ENCODE data around the gene PARD6G.
"Not testable (repeated sequence)": the region's sequence is repeated elsewhere in the genome, so short reads cannot be mapped to it uniquely, and the experiment has no call there.

Gene PARD6G, protein sequence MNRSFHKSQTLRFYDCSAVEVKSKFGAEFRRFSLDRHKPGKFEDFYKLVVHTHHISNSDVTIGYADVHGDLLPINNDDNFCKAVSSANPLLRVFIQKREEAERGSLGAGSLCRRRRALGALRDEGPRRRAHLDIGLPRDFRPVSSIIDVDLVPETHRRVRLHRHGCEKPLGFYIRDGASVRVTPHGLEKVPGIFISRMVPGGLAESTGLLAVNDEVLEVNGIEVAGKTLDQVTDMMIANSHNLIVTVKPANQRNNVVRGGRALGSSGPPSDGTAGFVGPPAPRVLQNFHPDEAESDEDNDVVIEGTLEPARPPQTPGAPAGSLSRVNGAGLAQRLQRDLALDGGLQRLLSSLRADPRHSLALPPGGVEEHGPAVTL

GRCh38 chr18:80247393-80247841 is at the start of gene PARD6G:
PARD6G (minus strand) TSS chr18:80247514; CDS start chr18:80247348, 166 bp downstream.
- peak; percentile 60 for DNase-seq (ENCODE audit: low read depth)

- not testable (repeated sequence) for DNase-seq (ENCODE audit: low read depth)
These were observed 15.1 kb upstream of the PARD6G start for GRCh38 chr18:80262241-80263033.

- no peak for DNase-seq (ENCODE audit: low read depth)
These were observed 12.3 kb upstream of the PARD6G start for GRCh38 chr18:80259610-80260009.

DNA sequence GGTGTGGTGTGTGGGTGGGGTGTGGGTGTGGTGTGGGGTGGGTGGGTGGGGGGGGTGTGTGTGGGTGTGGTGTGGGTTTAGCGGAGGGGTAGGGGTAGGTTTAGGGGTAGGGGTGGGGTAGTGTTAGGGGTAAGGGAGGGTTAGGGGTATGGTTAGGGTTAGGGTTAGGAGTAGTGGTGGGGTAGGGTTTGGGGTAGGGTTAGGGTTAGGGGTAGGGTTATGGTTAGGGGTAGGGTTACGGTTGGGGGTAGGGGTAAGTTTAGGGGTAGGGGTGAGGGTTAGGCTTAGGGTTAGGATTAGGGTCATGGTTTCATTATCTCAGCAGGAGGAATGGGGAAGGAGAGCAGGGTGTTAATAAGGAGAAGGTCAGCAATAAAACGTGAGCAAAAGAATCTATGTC is 11.3 kb upstream of the PARD6G start:
- no peak for DNase-seq (ENCODE audit: low read depth)

GRCh38 chr18:80257579-80258543 is 10.5 kb upstream of the PARD6G start:
- peak; percentile 53 for DNase-seq (ENCODE audit: low read depth)

DNA sequence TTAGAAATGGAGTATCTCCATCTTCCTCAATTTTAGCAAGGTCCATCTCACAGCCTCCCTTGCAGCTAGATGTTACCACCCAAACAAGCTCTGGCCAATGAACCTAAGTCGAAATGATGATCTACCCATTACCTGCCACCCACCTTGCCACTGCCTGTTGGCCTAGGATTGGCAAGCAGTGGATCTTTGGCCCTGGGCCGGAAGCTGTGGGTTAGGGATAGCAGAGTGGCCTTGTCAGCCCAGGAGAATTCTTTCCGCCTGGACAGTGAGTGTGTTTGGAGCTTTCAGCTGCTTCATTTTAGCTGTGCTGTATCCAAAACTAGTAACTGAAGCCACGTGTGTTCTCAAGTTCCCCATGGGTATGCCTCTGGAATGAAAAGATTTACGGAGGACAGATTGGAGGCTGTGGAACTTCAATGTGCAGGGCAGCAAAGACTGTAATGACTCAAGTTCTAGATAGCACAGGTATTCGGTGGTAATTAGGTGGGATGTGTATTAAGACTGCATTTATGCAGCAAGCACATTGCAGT is 7.7 kb upstream of the PARD6G start:
- DNase-seq (ENCODE audit: low read depth): peak; percentile 12

GRCh38 chr18:80253871-80254492 is 6.7 kb upstream of the PARD6G start:
- no peak for DNase-seq (ENCODE audit: low read depth)

DNA sequence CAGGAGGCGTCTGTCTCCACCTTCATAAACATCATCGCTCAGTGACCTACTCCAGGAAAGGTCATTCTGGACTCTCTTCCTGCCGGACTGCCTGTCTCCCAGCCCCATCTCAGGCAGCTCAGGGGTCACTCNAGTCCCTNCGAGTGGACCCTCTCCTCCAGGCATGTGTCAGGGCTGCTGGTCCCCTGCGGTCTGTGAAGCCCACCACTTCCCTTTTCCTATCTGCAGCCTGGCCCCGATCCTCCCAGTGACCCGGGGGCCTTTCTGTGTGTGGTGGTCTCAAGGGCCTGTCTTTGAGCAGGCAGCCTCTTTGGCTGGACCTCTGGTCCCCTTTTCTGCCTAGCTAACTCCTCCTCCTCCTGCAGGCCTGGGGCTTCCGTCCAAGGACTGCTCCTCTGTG is 5.9 kb upstream of the PARD6G start:
- no peak for DNase-seq (ENCODE audit: low read depth)

DNA sequence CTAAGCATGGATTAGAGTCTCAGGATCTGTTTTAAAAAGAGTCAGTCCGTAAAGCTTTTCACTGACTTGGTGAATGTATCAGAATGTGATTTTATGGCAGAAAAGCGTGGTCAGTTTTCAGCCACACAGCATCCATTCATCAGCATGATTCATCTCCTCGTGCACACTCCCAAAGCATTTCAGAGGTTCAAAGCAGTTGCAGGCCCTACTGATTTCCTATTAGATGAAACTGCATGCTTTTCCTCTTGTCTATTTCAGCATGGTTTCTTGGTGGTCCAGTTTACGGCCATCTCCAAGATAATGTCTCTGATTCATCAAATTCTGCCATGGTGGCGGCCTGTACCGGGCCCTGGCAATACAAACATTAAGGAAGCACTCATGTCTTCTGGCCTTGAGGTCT is 4.8 kb upstream of the PARD6G start:
- DNase-seq (ENCODE audit: low read depth): no peak

- DNase-seq (ENCODE audit: low read depth): no peak
These were observed 4.4 kb upstream of the PARD6G start for GRCh38 chr18:80251700-80252099.

DNA sequence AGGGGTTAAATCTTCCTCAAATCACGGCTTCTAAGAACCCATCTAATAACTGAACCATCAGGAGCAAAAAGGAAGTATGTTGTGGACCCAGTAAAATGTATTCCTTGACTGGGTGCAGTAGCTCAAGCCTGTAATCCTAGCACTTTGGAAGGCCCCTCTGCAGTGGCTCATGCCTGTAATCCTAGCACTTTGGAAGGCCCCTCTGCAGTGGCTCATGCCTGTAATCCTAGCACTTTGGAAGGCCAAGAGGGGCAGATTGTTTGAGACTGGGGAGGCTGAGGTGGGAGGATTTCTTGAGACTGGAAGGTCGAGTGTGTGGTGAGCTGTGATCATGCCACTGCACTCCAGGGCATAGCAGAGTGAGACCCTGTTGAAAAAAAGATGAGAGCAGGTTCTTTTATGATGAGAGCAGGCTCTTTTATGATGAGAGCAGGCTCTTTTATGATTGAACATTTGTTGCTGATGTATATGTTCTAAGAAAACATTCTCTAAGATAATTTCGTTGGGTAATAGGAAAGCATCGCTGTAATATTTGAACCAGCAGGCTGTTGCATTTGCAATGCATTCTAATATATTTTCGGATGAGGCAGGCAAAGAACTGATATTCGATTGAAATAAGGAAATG is 3.5 kb upstream of the PARD6G start:
- DNase-seq (ENCODE audit: low read depth): no peak

DNA sequence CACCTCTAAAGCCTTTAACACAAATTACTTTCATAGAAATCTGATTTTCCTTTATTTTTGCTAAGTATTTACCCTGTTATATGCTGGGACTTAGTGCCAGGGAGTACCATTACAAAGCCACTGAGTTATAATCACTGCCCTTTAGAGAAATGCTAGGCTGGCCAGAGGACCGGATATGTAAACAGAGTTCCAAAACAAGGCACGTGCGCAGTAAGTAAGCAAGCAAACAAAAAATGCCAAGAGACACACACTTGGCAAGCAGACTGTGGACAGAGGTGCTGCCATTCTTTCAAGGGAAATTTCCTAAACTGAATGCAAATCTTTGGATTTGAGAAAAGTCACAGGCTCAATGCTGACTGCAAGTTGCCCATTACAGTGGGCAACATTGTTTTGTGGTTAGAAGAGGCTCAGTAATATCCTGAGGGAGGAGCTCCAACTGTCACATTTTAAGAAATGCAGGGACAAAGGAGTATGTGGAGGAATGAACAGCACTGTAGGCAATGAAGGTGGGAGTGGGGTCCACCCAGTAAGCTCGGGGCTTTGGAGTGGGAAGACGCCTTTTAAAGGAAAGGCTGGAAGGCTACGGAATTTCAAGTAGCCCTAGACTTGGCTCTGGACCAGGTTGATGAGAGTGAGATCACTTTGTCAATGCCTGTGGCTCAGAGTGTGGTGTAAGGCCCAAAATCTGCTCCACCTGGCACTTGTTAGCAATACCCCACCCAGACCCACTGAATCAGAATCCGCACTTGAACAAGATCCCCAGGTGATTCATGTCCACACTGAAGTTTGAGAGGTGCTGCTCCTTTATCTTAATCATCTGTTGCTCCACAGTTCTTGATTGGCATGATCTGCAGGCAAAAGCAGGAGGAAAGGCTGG is 2.1 kb upstream of the PARD6G start:
- no peak for DNase-seq (ENCODE audit: low read depth)

GRCh38 chr18:80246445-80247392 is 595 bp downstream of the PARD6G start:
- DNase-seq (ENCODE audit: low read depth): no peak

DNA sequence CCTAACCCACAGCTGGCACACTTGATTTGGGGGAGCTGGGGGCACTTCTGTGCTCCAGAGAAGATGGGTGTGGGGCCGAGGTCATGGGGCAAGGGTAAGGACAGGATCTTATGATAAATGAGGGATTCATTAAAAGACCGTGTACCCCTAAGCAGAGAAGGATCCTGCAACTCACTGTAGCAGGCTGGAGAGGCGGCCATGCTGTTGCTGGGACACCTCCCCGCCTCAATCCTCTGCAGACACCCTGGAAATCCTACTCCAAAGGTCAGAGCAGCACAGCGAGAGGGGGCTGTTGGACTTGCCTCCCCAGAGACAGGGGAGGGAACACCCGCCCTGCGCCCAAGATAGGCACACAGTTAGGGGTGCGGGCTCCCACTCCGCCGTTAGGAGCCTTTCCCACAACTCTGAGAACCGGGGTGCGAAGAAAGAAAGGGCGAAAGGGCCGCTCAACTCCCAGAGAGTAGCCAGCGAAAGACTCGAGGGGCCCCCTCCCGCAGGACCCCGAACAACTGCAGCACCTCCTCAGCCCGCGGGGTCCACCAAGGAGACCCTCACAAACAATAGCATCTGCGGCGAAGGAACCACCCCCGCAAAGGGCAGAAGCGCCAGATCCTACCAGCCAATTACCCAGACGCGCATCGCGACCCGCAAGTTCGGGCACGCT is 1.4 kb downstream of the PARD6G start:
- DNase-seq (ENCODE audit: low read depth): no peak

- no peak for DNase-seq (ENCODE audit: low read depth)
These were observed 2.2 kb downstream of the PARD6G start for GRCh38 chr18:80244956-80245730.

DNA sequence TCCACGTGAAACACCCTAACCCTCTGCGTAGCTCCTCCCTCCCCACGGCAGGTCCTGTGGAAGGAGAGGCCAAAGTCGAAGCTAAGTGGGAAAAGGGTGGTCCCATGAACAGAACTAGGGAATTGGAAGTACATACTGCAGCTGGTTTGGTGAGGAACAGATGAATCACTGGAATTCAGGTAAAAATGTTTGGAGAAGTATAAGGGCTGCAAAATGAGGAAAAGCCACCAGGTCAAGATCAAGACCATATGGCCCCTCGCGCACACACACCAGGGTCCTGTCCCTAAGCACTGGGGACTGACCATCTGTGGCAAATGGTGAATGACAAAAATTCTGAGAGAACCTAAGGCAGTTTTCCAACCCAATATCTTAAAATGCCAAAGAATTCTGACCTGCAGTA is 3.1 kb downstream of the PARD6G start:
- no peak for DNase-seq (ENCODE audit: low read depth)

DNA sequence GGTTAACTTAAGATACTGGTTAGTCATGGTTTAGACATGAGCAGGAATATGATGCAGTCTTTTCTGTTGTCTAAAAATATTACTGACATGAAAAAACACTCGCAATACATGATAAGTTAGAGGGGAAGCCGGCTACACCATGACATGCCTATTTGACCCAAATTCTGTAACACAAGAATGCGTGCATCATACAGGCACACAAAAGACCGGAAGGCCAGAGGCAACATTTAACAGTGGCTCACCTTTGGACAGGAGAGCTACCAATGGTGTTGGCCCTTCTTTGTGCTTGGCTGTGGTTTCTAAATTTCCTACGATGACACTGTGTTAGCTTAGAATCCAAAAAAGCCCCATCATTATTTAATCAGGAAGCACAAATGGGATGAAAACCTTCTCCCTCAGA is 4.1 kb downstream of the PARD6G start:
- no peak for DNase-seq (ENCODE audit: low read depth)

All from fibroblast of gingiva (primary cell).